IPS-18c (cell line): ENCODE data around the gene VPREB3.

Source experiments
- H3K4me3 ChIP-seq: 2 replicates; pipeline ENCODE4 v1.7.0; 2013; ENCODE audit warnings: low read depth, mild to moderate bottlenecking, low read length, moderate library complexity; ENCODE audit not compliant: insufficient read depth
- H3K9me3 ChIP-seq: one replicate; pipeline ENCODE4 v1.6.1; 2013; ENCODE audit warnings: mild to moderate bottlenecking, low read length, moderate library complexity; ENCODE audit not compliant: control insufficient read depth, insufficient read depth

Gene VPREB3

DNA sequence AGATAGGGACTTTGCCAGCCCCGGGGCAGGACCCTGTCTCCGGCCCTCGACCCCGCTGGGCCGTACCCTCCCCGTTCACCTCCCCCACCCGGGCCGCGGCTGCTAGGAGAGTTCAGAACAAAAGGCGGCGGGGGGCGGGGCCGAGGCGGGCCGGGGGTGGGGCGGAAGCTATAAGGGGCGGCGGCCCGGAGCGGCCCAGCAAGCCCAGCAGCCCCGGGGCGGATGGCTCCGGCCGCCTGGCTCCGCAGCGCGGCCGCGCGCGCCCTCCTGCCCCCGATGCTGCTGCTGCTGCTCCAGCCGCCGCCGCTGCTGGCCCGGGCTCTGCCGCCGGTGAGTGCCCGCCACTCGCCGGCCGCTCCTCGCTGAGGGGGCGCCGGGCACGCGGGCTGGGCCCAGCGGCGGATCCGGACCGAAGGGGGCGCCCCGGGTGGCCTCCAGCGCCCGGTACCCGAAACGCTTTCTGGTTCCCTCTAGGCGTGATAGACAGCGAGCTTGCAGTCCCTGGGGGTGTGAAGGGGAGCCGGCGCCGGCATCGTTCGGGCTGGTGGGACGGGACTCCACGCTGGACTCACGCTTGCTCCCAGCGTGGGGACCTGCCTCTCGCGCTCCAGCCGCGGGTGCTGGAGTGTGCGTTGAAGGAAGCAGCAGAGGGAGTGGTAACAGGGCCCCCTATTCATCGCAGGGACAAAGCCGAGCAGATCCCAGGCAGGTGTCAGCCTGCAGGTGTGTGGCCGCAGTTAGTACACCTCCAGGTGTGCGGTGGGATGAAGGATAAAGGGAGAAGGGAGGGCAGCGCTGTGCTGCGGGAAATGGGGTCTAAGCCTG lies 18.6 kb upstream of the VPREB3 start, which contains the start of gene MMP11:
Gene MMP11 (plus strand): TSS at position 201 of the 825 bp plus-strand sequence. CDS start 22 bp downstream, at position 223.
- peak within 1 kb of the TSS; percentile 53 for H3K4me3 ChIP-seq

DNA sequence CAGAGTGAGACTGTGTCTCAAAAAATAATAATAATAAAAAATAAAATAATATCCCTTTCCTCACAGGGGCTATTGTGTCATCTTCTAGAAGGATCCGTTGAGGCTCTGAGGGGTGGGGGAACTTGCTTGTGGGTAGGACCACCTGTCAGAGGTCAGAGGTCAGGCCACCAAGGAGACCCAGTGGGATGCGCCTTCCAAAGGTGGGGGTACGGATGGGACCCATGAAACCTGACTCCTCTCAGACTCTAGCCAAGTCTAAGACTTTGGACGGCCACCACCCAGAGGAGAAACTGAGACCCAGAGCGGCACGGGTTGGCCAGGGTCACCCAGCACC lies 18.1 kb upstream of the VPREB3 start:
- H3K9me3 ChIP-seq = no peaks in the 10 kb centered on the region
- H3K4me3 ChIP-seq = peak overlapping the region; percentile 29; the same call in 1 of the 2 replicates

More for the DNA sequence above, 18.6 kb upstream of the VPREB3 start, which contains the start of gene MMP11:
- H3K9me3 ChIP-seq = no peaks in the 10 kb centered on the region

DNA sequence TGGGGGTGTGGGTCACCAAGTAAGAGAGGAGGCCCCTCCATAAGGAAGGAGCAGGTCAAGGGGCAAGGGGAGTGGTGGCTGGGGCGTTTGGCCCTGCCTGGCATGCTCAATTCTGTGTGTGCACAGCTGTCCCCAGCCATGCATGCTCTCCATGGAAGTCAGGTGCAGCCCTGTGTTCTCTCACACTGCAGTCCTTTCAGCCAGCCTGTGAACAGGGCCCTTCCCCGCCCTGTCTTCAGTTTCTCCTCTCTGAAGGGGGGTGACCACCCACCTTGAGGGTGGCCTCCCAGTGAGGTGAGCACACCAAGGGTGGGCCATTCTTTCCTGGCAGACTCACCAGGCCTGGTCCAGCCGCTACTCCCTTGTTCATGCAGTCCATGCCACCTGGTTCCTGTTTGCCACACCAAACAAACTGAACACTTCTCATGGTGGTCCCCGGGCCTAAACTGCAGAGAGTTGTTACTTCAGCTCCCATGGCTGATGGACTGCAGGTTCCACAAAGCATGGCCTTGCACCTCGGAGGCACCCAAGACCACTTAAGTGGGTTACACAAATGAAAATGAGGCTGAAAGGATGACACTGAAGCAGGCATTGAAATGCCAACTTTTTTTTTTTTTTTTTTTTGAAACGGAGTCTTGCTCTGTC lies 15.2 kb upstream of the VPREB3 start:
- no peak overlapping the region for H3K4me3 ChIP-seq
- no peaks in the 10 kb centered on the region for H3K9me3 ChIP-seq

DNA sequence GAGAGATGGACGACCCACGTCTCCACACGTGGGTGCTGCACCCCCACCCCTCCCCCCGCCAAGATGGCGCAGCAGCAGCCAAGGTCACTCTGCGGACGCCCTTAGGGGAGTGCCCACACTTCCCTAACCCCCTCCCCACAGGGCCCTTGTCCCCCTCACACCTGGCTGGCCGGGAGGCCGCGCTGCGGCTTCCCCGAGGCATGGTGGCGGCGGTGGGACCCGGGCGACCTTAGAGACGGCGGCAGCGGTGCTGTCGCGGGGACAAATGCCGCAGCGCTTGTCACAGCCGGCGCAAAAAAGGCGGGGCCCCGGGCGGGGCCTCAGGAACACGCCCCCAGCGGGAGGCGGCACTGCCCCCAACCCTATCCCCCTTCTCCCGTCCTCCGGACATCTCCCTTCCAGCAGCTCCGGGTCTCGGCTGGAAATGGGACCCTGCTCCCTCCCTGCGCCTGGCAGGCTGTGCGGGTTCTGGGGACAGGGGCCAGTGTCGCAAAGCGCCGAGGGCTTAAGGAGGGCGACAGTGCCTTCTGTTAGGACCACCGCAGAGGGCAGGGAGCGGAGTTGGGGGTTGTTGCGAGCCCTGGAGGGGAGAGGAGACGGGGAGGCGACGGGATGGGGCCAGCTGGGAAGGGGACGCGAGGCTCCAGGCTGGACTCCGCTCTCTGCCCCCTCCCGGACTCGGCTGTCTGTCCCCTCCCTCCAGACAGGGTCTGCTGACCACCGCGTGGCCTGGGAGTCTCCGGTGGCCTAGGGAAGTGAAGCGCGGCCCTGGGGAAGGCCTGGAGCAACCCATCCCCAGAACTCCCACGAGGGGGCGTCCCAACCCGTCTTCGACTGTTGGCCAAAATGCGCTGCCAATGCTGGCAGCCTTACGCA lies 13.7 kb upstream of the VPREB3 start, which contains the start of gene CHCHD10:
Gene CHCHD10 (minus strand): TSS at position 300 of the 876 bp plus-strand sequence. CDS start 98 bp downstream, at position 202.
- no peaks in the 10 kb centered on the region for H3K9me3 ChIP-seq
- peak within 1 kb of the TSS; percentile 78 for H3K4me3 ChIP-seq

DNA sequence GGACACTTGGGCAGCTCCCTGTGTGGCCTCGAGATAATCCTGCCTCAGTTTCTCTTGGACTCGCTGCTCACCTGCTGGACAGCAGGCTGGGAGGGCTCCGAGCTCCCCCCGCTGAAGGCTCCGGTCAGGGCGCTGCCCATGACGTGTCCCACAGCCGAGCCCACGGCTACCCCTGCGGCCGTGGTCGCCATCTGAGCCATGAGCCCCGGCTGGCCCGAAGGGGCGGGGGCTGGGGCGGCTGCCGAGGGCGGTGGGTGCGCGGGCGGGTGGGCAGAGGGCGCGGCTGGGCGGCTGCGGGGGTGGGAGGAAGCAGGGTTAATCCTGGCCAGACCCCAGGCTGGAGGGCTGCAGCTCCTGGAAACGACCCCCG lies 13.1 kb upstream of the VPREB3 start:
- no peaks in the 10 kb centered on the region for H3K9me3 ChIP-seq

DNA sequence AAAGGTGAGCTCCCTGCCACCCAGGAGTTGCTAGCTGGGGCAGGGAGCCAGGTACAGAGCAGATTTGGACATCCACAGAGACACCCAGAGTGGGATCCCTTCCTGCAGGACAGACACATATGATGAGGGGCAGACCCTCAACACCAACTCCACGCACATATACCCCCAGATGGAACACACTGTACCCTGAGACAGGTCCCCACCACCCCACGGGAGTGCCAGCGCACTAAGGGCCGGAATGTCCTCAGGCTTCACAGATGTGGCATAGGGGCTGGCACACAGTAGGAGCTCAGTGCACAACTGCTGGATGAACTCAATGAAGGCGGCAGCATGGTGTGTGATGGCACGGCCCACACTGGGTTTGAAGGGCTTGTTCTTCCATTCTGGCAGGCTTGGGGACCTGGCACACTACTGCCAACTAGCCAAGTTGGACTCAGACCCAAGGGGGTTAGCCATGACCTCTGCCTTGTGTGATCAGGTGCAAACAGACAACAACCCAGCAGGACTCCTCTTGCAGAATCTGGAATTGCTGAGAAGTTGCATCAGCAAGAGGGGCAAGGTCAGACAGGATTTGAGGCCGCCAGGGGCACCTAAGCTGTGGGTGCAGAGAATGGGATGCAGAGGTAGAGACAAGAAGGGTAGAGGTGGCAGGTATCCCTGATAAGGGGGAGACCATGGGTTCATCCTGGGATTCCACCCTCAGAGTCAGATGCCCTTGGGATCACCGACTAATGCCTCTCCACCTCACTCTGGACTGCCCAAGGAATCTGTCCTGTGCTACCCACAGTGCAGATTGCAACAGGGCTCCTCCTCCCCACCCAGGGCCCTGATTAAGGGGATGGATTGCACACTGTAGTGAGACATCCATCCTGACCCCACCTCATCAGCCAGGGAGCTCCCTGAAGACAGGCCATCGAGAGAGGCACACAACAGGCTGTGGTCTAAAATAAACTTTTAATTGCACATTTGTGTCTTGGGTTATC lies 11.0 kb upstream of the VPREB3 start:
- Histone ChIP-seq H3K4me3 (no peak overlapping the region), H3K9me3 (no peaks in the 10 kb centered on the region)

More for the DNA sequence above, 13.1 kb upstream of the VPREB3 start:
- peak overlapping the region; percentile 78 for H3K4me3 ChIP-seq

DNA sequence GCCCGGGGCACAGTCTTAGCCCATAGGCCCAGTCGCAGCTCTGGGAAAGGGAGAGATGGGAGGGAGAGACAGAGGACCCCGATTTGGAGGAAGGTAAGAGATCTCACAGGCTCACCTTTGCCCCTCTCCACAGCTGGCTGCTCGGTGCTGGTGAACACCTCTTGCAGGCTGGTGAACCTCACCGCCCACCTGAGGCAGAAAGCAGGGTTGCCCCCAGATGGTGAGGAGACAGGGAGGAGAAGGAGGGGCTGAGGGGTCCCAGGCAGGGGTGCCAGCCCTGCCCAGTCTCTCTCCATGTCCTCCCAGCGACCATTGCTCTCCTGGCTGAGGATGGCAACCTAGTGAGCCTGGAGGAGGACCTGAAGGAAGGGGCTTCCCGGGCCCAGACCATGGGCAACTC lies 9.7 kb upstream of the VPREB3 start:
- no peak overlapping the region for H3K4me3 ChIP-seq

DNA sequence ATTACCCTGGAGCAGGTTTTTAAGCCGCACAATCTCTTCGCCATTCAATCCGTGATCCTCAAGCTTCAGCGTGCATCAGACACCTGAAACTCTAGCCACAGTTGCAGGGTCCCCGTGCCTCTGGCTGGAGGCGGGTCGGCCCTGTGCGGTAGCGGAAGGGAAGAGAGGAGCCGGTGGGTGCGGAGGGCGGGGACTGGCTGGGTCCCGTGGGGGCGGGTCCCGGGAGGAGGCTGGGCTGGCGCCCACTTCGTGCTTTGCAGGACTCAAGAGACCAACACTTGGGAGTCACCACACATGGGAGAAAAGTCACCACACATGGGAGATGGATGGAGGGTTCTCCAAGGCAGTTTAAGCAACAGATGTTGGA lies 9.3 kb upstream of the VPREB3 start:
- Histone ChIP-seq H3K9me3 (no peaks in the 10 kb centered on the region), H3K4me3 (no peak overlapping the region)

More for the DNA sequence above, 9.7 kb upstream of the VPREB3 start:
- H3K9me3 ChIP-seq = no peaks in the 10 kb centered on the region

DNA sequence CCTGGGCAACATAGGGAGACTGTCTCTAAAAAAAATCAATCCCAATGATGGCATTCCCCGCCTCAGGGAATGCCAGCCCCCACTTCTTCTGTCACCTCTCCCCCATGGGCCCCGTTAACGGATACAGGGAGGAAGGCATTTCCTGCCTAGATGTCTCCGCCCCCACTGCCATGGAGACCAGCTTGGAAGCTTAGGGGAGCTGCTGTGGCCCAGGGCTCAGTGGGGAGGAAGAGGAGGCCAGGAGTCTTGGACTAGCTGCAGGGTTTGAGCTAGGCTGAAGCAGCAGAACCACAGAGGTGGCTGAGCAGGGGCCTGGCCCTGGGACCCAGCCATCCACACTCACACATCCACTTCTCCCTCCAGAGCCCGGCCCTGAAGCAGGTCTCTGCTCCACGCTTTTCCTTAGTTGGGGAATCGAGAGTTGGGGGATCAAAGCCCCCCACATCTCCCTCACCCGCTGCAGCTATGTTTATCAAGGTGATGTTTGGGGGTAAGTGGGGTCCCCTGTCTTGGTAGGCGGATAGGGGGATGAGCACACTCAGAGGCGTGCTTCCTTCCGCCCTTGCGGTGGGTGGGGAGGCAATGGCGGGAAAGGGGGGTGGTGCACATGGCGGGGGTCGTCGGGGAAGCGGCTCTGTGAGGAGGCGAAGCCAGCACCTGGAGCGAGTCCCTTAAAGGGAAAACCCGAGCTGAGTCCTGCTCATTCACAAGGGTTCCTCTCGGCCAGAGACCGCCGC lies 8.8 kb upstream of the VPREB3 start, which contains the start of gene C22orf15:
Gene C22orf15 (plus strand): TSS at position 149 of the 737 bp plus-strand sequence. CDS start 317 bp downstream, at position 466.
- no peaks in the 10 kb centered on the region for H3K9me3 ChIP-seq
- no peak within 1 kb of the TSS for H3K4me3 ChIP-seq

DNA sequence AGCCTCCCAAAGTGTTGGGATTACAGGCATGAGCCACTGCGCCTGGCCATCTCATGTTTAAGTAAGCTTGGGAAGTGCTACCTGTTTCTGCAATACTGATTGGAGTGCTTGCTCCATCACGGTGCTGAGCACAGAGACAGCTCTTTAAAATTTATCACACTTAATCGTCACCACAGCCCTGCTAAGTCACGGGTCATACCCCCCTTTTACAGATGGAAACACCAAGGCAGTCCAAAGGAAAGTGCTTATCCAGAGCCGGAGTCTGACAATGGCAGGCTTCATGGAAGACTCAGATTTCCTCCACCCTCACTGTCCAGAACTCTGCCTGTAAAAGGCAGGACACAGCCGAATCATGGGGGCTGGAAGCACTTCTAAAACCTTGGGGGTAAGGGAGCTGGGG lies 5.8 kb upstream of the VPREB3 start:
- Histone ChIP-seq H3K9me3 (no peaks in the 10 kb centered on the region), H3K4me3 (no peak overlapping the region)

DNA sequence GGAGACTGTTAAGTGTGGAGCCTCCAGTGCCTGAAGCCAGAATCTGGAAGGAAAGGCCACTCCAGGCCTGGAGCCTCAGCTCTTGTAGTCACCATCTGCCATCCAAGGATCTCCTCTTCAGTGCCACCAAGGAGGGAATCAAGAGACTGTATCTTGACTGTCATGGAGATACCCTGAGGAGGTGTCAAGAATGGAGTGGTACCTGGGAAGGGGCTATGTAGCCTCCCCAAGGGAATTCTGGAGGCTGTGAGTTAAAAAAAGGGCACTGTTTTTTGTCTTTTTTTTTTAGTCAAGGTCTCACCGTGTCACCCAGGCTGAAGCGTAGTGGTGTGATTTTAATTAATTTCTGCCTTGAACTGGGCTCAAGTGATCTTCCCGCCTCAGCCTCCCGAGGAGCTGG lies 5.3 kb upstream of the VPREB3 start:
- H3K4me3 ChIP-seq = no peak overlapping the region
- no peaks in the 10 kb centered on the region for H3K9me3 ChIP-seq

DNA sequence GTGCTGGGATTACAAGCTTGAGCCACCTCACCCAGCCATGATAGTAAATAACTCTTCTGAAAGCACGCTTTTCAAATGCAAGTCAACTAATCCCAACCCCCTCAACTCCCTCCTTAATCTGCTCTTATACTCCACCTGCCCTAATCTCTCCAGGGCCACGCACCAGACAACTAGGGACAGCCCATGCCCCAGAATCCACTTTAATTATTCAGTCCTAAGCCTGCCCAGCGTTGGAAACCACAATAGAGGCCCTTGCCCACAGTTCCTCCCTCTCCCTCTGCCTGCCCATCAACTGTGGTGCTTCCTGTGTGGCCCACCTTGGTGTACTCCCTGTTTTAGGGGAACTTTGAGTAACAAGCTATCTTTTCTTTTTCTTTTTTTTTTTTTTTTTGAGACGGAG lies 2.7 kb upstream of the VPREB3 start:
- H3K4me3 ChIP-seq = no peak overlapping the region
- peaks cover 2% of the 10 kb centered on the region for H3K9me3 ChIP-seq

DNA sequence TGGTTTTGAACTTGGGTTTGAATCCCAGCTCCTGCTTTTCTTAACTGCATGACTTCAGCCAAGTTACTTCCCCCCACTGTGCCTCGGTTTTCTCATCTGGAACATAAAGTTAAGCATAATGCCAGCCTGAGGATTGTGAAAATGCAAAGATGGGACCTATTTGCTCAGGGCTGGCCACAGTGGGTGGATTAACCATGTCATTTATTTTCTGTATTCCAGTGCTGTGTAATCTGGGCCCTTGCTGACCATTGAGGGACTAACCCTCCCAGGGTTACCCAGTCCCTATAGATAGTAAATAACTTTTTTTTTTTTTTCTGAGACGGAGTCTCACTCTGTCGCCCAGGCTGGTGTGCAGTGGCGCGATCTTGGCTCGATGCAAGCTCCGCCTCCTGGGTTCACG lies 1.5 kb upstream of the VPREB3 start:
- no peak overlapping the region for H3K4me3 ChIP-seq
- peaks cover 2% of the 10 kb centered on the region for H3K9me3 ChIP-seq

DNA sequence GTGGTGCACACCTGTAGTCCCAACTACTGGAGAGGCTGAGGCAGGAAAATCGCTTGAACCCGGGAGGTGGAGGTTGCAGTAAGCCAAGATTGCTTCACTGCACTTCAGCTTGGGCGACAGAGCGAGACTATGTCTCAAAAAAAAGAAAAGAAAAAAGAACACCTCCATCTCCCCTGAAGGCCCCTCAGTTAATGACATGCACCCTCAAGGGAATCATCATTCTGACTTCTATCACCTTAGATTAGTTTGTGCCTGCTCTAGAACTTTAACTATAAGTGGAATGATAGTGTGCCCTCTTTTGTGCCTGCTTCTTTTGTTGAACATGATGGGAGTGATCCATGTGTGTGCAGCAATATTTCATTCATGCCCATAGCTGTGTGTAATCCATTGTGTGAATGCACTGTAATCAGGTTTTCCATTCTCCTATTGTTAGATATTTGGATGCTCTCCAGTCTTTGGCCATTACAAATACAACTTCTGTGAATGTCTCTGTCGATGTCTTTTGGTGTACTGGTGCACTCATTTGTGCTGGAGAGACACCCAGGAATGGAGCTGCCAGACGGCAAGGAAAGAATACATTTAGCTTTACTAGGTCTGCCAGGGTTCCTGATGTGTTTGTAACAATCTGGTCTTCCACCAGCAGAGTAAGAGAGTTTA lies 883 bp upstream of the VPREB3 start:
- Histone ChIP-seq H3K4me3 (no peak overlapping the region), H3K9me3 (peaks cover 2% of the 10 kb centered on the region)

DNA sequence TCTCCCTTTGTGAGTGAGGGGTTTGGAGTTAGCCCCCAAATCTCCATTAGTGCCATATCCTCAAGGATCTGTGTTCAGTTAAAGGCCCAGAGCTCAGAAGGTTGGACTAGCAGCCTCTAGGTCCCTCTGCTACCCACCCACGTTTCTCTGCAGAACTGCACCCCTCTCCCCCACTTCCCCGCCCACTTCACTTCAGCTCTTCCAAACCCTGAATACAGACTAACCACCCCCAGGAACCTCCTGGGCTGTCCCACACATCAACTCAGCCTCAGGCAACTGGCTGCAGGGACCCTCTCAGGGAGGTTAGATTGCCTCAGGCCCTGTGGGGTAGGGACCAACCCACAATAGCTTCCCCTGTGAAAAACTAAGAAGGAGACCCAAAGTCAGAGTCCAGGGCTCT lies 840 bp downstream of the VPREB3 start:
- H3K9me3 ChIP-seq = peaks cover 2% of the 10 kb centered on the region
- no peak overlapping the region for H3K4me3 ChIP-seq
